ENCODE data around the gene SPOCK1. TPM values are rescaled to one million over a fixed set of nuclear protein-coding genes. Genes with fewer than 3 reads are reported as not detected.

Gene SPOCK1
- total RNA-seq, 4 donors from 2014 or later, result 22.7 to 117 (median 41.8) TPM

GRCh38 chr5:137402436-137403187 is 96.5 kb downstream of the SPOCK1 start:
- TF ChIP-seq, protein P1, sequence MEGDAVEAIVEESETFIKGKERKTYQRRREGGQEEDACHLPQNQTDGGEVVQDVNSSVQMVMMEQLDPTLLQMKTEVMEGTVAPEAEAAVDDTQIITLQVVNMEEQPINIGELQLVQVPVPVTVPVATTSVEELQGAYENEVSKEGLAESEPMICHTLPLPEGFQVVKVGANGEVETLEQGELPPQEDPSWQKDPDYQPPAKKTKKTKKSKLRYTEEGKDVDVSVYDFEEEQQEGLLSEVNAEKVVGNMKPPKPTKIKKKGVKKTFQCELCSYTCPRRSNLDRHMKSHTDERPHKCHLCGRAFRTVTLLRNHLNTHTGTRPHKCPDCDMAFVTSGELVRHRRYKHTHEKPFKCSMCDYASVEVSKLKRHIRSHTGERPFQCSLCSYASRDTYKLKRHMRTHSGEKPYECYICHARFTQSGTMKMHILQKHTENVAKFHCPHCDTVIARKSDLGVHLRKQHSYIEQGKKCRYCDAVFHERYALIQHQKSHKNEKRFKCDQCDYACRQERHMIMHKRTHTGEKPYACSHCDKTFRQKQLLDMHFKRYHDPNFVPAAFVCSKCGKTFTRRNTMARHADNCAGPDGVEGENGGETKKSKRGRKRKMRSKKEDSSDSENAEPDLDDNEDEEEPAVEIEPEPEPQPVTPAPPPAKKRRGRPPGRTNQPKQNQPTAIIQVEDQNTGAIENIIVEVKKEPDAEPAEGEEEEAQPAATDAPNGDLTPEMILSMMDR (IDR thresholded peaks at IDR 0.05), result no peak
- DNase-seq (ENCODE audit: low spot score) (no peak), ATAC-seq (ENCODE audit: low FRiP score) (no peak)

DNA sequence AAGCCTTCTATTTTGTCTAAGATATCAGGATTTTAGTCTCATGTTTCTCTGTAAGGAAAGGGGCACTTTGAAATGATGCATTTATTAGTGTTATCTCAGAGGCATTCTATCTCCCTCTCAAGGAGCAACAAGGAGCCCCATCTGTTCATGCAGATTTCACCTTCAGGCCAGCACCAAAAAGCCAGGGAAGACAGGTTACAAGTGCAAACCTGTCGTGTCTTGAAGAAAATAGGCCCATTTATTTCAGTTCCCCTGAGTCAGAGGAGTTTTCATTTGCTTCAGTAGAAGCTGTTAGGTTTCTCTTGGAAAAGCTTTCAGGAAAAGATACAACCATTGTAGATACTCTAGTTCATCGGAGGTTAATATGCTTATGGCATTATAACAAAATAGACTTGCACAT is 97.2 kb downstream of the SPOCK1 start:
- ATAC-seq (ENCODE audit: low FRiP score) (no peak), DNase-seq (ENCODE audit: low spot score) (no peak)
- TF ChIP-seq, protein P1 (IDR thresholded peaks at IDR 0.05), result no peak

- ATAC-seq (ENCODE audit: low FRiP score) (no peak), DNase-seq (ENCODE audit: low spot score) (no peak)
- TF ChIP-seq, protein P1 (IDR thresholded peaks at IDR 0.05), result no peak
These were observed 98.6 kb downstream of the SPOCK1 start for GRCh38 chr5:137400571-137400970.

- ATAC-seq (ENCODE audit: low FRiP score) (no peak), DNase-seq (ENCODE audit: low spot score) (no peak)
- TF ChIP-seq, protein P1 (IDR thresholded peaks at IDR 0.05), result no peak
These were observed 99.2 kb downstream of the SPOCK1 start for GRCh38 chr5:137399911-137400310.

DNA sequence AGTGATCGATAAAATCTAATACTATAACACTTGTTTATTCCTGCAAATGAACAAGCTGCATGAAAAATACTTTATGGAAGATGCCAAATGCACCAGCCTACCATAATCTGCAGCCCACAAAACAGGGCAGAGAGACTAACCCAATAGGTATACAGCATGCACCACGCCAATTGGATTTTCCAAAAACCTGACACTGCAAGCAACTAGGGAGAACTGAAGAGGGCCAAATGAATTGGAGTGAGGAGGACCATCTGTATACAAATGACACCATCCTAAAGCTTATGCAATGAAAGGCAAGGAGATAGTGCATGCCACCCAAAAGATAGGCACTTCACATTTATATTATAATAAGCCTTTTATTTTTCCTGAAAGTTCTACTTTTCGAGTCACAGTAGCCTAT is 100.4 kb downstream of the SPOCK1 start:
- ATAC-seq (ENCODE audit: low FRiP score) (no peak), DNase-seq (ENCODE audit: low spot score) (no peak)
- TF ChIP-seq, protein P1 (IDR thresholded peaks at IDR 0.05), result no peak

GRCh38 chr5:137398154-137398553 is 101.0 kb downstream of the SPOCK1 start:
- ATAC-seq (ENCODE audit: low FRiP score), result no peak

More at GRCh38 chr5:137398154-137398553, 101.0 kb downstream of the SPOCK1 start:
- DNase-seq (ENCODE audit: low spot score), result no peak
- TF ChIP-seq, protein P1 (IDR thresholded peaks at IDR 0.05), result no peak

Measured in omental fat pad (tissue), 4 donors.